Stimulated activated CD8-positive, alpha-beta memory T cell treated with anti-CD3 and anti-CD28 coated beads, Interleukin-4, amount 100 ng/mL, for 24 hours (primary cell): Measurements from ENCODE around the gene FAM161B.
"Not testable (repeated sequence)": the region's sequence is repeated elsewhere in the genome, so short reads cannot be mapped to it uniquely, and the experiment has no call there.

Source experiments
- DNase-seq: peaks from one replicate; pipeline ENCODE4 v3.0.0-alpha.2; 2020; ENCODE audit warnings: low read depth

FAM161B gene, protein sequence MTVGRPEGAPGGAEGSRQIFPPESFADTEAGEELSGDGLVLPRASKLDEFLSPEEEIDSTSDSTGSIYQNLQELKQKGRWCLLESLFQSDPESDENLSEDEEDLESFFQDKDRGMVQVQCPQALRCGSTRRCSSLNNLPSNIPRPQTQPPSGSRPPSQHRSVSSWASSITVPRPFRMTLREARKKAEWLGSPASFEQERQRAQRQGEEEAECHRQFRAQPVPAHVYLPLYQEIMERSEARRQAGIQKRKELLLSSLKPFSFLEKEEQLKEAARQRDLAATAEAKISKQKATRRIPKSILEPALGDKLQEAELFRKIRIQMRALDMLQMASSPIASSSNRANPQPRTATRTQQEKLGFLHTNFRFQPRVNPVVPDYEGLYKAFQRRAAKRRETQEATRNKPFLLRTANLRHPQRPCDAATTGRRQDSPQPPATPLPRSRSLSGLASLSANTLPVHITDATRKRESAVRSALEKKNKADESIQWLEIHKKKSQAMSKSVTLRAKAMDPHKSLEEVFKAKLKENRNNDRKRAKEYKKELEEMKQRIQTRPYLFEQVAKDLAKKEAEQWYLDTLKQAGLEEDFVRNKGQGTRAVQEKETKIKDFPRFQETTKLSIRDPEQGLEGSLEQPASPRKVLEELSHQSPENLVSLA

DNA sequence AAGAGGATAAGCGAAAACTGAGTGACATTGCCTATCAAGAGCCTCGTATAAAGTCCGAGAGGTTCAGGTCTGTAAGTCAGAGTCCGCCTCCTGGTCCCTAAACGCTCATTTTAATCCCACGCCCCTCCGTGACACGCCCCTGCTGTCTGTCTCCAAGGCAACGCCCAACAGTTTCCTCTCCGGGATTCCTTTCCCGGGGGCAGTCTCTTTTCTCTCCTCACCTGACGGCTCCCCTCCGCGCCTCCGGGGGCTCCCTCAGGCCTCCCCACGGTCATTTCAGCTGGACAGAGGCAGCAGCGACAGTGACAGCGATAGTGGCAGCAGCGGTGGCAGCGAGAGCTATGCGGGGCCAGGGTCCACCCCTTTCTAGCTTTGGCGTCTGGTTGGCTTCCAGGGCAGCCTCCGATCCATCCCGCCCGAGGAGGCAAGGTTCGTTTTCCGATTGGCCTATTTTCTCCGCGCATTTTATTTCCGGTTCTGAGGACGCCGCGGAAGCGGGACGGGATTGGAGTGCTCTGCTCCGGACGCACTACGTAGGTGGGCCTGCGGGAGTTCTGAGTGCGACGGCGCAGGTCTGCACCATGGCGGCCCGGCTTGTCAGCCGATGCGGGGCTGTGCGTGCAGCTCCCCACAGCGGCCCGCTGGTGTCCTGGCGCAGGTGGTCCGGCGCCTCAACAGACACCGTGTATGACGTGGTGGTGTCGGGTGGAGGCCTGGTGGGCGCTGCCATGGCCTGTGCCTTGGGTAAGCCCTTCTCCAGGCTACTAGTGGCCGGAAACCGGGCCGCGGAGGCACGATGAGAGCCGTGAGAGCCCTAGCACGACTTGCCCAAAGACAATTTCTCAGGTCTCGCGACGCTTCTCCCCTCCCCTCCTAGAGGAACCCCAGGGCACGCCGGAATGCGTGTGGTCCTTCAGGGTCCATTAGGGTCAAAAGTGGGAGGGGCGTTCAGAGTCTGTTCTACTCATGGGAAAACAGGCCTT, at the start of gene FAM161B, which contains the start of gene COQ6:
Gene FAM161B (minus strand): TSS at position 343 of the 983 bp plus-strand sequence. CDS start 68 bp downstream, at position 275.
Gene COQ6 (plus strand): TSS at position 551 of the 983 bp plus-strand sequence. CDS start 31 bp downstream, at position 582.
- peak; percentile 85 for DNase-seq

DNA sequence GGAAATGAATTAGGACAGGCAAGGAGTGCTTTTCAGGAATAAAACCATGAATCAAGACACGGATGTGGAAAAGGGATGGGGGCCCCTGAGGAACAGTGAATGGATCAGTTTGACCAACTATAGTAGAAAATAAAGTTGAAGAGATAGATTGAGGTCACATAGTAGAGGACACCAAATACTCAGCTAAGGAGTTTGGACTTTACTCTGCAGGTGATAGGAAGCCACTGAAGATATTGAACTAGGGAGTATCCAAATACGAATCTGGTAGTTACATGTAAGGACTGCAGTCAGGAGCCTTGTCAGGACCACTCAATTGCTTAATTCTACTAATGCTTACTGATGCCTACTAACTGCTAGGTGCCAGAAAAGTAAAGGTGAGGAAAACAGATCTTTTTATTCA, 48.8 kb upstream of the FAM161B start:
- no peak for DNase-seq

DNA sequence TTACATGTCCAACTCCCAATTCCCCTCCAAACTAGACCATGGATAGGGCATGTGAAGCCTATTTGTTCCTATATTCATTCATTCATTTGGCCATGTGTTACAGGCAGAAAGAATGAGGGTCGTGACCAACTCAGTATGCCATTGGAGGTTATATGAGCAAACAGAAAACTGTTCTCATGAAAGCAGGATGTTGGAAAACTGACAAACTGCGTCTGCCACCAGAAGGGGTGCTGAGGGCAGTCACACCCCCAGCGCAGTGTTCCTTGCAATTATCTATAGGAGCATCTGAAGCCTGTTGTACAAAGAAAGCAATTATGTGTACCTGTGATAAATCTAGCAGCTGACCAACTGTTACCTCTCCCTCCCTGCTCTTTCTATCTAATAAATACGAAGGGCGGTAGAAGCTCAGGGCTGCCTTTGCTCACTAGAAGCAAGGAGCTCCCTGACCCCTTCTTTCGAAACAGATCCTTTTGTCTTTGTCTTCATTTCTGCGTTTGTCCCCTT, 48.1 kb upstream of the FAM161B start:
- no peak for DNase-seq

DNA sequence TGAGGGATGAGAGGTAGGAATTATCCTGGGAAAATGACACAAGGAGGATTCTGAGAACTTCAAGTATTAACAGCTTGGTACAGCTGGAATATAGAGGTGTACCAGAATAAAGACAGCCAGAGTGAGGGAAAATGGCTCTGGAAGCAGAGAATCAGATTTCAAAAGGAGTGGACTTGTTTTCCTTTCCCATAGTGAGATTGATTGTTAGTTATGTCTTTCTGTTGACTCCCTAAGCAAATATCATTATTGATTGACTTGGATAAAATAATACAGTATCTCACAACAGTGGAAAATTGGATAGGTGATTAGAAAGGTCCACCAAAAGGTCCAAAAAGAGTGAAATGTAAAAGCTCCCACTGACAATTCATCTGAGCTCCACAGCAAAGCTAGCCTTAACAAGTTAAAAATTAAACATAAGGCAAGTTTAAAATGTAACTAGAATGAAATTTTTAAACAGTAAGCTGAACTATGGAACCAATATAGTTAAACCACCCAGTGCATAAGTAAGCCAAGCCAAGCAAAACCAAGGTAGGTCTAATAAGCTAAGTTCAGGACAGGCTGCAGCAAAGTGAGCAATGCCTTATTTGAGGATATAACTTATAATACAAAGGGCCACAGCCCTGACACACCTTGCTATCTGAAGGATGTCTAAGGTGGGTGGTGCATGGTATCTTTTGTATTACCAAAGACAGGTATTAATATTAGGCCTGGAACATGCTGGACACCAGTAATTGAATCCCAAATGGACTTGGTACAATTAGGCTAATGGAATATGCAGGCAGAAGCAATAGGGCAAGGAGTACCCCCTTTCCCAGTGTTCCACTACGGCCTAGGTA, 47.4 kb upstream of the FAM161B start:
- no peak for DNase-seq

DNA sequence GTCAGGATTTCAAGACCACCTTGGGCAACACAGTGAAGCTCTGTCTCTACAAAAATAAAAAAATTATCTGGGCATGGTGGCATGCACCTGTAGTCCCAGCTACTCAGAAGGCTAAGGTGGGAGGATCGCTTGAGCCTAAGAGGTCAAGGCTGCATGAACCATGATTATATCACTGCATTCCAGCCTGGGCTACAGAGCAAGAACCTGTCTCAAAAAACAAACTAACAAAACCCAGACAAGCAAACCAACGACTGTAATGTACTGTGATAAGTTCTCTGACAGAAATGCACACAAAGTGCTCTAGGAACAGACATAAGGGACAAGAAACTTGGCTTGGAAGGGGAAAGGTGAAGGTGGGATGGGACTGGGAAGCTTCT, 46.8 kb upstream of the FAM161B start:
- DNase-seq: no peak

DNA sequence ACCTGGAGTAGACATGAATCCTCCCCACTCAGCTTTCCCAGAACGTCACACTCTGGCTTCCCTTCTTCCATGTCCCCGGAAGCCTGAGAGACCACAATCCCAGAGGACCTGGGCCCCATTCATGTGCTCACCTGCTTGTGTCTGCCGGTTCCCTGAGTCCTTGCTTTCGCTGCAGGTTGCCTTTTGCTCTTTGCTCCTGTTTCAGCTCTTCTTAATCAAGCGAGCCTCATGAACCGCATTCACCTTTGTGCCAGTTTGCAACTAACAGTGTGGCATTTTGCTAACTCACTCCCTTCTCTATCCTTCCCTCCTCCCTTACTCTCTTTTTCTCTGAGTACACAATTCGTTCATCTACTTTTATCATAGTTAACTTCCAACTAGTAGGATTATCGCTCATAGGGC, 46.1 kb upstream of the FAM161B start:
- no peak for DNase-seq

DNA sequence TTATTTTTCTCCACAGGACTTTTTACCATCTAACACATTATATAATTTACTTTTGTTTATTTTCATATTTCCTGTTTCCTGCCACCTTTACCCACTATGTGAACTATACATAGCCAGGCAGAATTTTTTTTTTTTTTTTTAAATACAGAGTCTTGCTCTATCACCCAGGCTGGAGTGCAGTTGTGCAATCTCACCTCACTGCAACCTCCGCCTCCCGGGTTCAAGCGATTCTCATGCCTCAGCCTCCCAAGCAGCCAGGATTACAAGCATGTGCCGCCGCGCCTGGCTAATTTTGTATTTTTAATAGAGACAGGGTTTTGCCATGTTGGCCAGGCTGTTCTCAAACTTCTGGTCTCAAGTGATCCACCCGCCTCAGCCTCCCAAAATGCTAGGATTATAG, 45.0 kb upstream of the FAM161B start:
- DNase-seq: not testable (repeated sequence)

DNA sequence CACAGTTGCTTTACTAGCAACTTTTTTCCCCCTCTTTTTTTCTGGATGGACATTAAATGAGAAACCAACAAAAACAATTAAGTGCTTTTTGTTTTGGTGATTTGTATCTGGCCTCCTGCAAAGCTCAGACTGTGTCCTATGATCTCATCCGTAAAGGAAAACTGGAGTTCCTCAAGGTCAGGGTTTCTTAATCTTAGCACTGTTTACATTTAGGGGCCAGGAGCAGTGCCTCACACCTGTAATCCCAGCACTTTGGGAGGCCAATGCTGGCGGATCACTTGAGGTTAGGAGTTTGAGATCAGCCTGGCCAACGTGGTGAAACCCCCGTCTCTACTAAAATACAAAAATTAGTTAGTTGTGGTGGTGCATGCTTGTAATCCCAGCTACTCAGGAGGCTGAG, 41.2 kb upstream of the FAM161B start:
- no peak for DNase-seq

DNA sequence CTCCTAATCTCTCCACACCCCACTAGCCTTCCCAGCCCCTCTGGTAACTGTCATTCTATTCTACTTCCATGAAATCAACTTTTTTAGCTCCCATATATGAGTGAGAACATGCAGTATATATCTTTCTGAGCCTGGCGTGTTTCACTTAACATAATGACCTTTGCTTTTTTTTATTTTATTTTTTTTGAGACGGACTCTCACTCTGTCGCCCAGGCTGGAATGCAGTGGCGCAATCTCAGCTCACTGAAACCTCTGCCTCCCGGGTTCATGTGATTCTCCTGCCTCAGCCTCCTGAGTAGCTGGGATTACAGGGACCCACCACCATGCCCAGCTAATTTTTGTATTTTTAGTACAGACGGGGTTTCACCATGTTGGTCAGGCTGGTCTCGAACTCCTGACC, 38.8 kb upstream of the FAM161B start:
- DNase-seq: not testable (repeated sequence)

DNA sequence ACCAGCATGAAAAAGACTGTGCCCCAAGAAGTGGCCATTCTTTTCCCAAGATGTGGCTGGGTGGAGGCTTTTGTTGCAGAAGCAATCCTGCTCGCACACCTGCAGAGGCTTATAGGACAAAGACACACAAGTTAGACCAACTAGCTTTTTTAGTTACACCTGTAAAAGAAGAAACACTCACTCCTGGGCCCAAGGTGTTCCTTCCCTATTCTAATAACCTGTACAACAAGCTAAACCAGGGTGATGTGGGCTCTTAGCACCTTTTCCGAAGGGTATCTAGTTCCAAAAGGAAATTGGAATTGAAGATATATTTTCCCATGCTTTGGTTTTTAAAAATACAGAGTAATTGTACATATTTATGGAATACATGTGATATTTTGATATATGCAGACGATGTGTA, 38.2 kb upstream of the FAM161B start:
- no peak for DNase-seq

DNA sequence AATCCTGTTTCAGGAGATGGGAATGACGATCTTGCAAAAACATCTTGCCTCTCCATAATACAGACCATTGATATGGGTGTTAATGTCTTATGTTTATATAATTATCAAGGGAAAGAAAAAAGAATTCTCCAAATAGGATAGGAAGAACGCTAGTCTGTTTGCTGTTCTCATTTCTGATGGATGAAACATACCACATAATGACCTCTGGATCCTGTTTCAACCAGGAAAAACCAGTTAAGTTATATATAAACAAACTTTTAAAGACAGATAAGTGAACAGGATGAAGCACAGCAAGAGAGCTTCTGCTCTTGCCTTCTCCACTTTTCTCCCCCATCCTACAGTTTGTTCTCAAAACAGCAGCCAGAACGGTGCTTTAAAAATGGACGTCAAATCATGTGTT, 28.0 kb upstream of the FAM161B start:
- DNase-seq: no peak

DNA sequence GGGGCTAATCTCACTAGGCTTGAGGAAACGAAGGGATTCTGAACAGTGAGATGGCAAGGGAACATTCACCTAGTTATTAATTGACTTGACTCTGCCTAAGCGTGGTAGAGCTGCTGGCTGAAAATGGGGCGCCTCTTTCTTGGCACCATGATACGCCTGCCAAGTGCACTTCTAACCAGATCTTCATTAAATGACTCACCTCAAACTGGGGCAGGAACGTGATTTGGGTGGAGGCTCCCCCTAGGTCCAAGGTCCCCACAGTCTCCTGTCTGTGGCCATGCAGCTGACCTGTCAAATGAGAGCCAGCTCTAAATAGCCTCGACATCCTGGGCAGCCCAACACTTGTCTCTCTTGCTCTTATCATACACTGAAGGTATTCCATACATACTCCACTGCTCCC, 26.2 kb upstream of the FAM161B start:
- DNase-seq: no peak

DNA sequence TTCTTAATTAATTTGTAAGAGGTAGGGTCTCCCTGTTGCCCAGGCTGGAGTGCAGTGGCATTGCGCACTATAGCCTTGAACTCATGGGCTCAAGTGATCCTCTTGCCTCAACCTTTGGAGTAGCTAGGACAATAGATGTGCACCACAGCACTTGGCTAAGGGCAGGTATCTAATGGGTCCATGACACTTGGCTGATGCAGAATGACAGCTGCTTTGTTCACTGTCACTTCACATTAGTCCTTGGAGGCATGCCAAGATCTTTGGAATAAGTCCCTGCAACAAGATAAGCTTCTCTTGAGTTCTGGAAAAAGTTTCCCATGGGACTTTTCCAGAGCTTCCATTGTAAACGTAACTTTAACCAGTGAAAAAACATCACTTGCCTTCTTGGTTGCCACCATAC, 23.6 kb upstream of the FAM161B start:
- DNase-seq: no peak

DNA sequence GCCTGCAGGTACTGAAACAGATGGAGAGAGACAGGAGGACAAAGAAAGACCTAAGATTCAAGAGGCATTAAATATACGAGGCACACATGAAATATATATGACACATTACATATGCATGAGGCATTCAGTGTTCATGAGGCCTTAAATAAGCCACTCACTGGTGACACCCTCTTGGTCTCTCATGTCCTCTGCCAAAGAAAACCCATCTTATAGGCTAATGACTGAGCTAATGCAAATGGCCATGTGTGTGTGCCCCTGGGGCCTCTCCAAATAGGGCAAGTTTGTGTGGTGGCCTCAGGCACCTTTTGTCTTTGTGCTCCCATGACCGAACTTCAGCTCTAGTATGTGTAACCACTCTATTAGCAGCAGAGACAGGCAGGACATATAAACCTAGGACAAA, 19.0 kb upstream of the FAM161B start:
- no peak for DNase-seq

DNA sequence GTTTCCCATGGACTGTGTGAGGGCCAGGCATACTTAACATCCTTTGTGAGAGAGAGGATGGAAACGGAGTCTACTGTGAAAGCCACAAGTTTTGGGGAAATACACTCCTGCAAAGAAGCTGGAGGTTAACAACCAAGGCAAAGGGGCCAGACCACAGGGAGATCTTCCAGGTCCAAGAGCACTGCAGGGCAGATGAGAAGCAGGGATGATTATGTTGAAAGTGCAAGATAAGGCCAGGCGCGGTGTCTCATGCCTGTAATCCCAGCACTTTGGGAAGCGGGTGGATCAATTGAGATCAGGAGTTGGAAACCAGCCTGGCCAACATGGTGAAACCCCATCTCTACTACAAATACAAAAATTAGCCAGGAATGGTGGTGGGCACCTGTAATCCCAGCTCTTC, 15.3 kb upstream of the FAM161B start:
- DNase-seq: no peak

DNA sequence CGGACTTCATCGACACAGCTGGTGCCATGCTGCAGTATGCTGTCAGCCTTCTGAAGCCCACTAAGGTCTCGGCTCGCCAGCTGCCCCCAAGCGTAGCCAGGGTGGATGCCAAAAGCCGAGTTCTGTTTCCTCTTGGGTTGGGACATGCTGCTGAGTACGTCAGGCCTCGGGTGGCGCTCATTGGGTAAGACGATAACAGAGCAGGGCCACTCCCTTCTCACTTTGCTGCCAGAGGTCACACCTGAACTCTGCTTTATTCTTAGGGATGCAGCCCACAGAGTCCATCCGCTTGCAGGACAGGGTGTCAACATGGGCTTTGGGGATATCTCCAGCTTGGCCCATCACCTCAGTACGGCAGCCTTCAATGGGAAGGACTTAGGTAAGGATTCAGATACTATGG, 11.3 kb upstream of the FAM161B start:
- DNase-seq: no peak

DNA sequence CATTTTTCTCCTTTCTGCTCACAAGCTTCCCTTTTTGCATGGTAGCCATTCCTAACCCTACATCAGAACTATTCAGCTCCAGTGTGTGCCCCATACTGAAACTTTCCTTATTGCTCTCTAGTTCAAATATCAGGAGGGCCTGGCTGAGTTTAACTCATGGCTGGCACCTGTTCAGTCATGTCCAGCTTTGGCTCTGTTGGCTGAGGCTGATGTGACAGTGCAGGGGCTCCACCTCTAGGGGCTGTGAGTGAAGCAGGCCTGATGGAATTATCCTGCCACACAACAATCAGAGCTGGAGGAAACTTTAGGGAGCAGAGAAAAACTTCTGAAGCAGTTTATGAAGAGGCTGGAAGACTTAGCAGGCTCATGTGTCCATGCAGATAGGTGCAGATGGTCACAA, 8.7 kb upstream of the FAM161B start:
- no peak for DNase-seq

DNA sequence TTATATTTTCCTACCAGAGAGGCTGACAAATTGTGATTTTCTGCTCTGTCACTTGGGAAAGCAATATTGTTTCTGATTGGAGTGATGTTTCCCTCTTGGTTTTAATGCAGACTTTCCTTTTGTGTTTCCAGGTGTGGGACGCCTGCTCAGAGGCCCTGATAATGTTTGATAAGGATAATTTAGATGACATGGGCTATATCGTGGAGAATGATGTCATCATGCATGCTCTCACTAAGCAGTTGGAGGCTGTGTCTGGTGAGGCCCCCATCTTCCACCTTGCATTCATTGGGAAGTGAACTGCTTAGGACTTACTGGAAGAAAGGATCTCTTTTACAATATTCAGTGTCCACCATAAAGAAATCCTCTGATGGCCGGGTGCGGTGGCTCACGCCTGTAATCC, 5.8 kb upstream of the FAM161B start:
- DNase-seq: no peak

DNA sequence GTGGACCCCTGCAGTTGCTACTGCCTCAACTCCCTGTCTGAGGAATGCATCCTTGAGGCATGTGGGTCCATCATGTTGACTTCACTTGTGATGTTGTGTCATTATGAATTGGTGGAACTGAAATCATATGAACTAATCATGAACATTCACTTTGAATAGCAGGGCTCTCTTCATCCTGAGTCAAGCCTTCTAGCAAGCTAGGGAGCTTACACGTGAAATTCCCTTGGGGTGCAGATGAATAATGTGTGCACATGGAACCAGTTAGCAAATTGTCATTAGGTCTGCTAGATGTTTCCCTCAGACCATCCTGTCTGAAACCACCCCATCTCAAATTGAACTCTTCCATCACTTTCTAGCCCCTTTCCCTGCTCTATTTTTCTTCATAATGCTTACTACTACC, 3.8 kb upstream of the FAM161B start:
- DNase-seq: no peak

DNA sequence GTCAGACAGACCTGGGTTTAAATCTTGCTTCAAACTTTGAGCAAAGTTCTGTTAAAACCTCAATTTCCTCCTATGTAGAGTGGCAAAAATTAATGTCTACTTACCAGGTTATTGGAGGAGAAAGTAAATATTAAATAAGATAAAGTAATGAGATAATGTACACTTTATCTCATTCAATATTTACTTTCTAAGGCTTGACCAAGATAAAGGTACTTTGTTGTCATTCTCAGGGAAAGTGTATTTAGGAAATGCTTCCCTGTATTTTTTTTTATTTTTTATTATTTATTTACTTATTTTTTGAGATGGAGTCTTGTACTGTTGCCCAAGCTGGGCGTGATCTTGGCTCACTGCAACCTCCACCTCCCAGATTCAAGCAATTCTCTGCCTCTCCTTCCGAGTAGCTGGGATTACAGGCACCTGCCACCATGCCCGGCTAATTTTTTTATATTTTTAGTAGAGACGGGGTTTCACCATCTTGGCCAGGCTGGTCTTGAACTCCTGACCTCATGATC, 4.7 kb downstream of the FAM161B start:
- DNase-seq: no peak
